ENCODE results near the gene TMEM201. TPM values are rescaled to one million over a fixed set of nuclear protein-coding genes. Genes with fewer than 3 reads are reported as not detected.

Gene TMEM201
- total and polyA plus RNA-seq, 2 of the 8 experiments (the other 6 are each of a cell fraction or from before 2014, with no cell fraction given), result 8.2 to 27.1 TPM

DNA sequence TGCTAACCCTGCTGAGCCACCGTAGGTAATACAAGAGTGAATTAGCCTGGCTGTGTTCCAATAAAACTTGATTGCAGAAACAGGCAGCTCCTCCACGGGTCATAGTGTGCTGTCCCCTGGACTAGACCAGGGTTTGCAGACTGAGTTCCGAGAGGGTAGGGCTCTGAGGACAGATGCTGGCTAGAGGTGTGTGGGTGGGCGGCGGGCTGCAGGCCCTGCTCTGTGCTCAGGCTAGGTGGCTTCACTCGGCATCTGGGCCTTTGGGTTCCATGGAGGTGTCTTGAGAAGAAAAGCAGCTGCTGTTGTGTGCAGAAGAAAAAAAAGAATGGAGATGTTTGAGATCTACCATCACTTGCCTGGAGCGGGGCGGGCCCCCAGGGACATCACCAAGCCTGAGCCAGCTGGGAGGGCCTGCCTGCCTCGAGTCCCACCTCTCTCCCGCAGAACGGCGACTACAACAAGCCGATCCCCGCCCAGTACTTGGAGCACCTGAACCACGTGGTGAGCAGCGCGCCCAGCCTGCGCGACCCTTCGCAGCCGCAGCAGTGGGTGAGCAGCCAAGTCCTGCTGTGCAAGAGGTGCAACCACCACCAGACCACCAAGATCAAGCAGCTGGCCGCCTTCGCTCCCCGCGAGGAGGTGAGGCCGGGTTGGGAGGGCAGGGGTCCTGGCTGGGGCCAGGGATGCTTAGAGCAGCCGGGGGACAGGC, 7.9 kb downstream of the TMEM201 start:
- peaks cover 4 to 46% of the 10 kb centered on the region in 2 experiments; a peak in 3 of 4 replicates for H3K79me2 ChIP-seq (ENCODE audit: control insufficient read depth in 1 of 2, insufficient read depth in 2 of 2, low read length in 2 of 2)
- DNase-seq (ENCODE audit: low read depth in 1 of 2, low spot score in 2 of 2), result no peak
- peaks cover 15% of the 10 kb centered on the region for H3K79me1 ChIP-seq (ENCODE audit: low read depth, low read length)
- TF ChIP-seq HDAC2 (IDR thresholded peaks at IDR 0.05; ENCODE audit: borderline replicate concordance in 1 of 2, low read depth in 2 of 2, low read length in 2 of 2) (no peak), CBX5 (IDR thresholded peaks at IDR 0.05; ENCODE audit: low read depth, low read length) (no peak), SIRT6 (IDR thresholded peaks at IDR 0.05; ENCODE audit: low read length) (no peak), SP4 (IDR thresholded peaks at IDR 0.05; ENCODE audit: low read length) (no peak), KDM5A (IDR thresholded peaks at IDR 0.05; ENCODE audit: low read length) (no peak), TBP (IDR thresholded peaks at IDR 0.05; ENCODE audit: low read depth, low read length) (no peak), TEAD4 (IDR thresholded peaks at IDR 0.05; ENCODE audit: low read depth, low read length) (no peak), SUZ12 (IDR thresholded peaks at IDR 0.05; ENCODE audit: low read length) (no peak), KDM4A (IDR thresholded peaks at IDR 0.05; ENCODE audit: low read depth, low read length, severe bottlenecking) (no peak), YY1 (IDR thresholded peaks at IDR 0.05; ENCODE audit: low read depth, low read length) (no peak), ATF2 (IDR thresholded peaks at IDR 0.05; ENCODE audit: low read length) (no peak)

More for the DNA sequence above, 7.9 kb downstream of the TMEM201 start:
- Histone ChIP-seq H3K4ac (replicated peaks; ENCODE audit: insufficient read length, low read depth, low read length) (no peak overlapping the region), H2BK15ac (ENCODE audit: low read length) (no peak overlapping the region), H3K9ac (replicated peaks in 1 of 4; ENCODE audit: extremely low read depth in 1 of 4, low read depth in 3 of 4, low read length in 3 of 4) (no peak overlapping the region), H4K91ac (replicated peaks; ENCODE audit: insufficient read length, low read length) (no peak overlapping the region), H3K27me3 (replicated peaks in 1 of 4; ENCODE audit: control insufficient read depth in 3 of 4, extremely low read depth in 1 of 4, insufficient read depth in 3 of 4, low read length in 3 of 4) (no peaks in the 10 kb centered on the region), H3K4me2 (ENCODE audit: insufficient read depth in 1 of 2, low read depth in 2 of 2, low read length in 2 of 2) (no peak overlapping the region), H4K20me1 (replicated peaks in 1 of 2; ENCODE audit: control insufficient read depth in 1 of 2, insufficient read depth in 2 of 2, low read length in 2 of 2) (peaks cover 26 to 29% of the 10 kb centered on the region in 2 experiments), H2BK5ac (ENCODE audit: low read depth, low read length) (no peak overlapping the region), H4K8ac (ENCODE audit: extremely low read depth, insufficient read depth, low read length) (no peak overlapping the region), H3K56ac (replicated peaks; ENCODE audit: insufficient read length, low read depth, low read length) (no peak overlapping the region), H2BK20ac (ENCODE audit: low read length) (no peak overlapping the region), H2AK5ac (ENCODE audit: low read depth, low read length) (no peak overlapping the region), H3K14ac (ENCODE audit: insufficient read length) (no peak overlapping the region), H3K27ac (ENCODE audit: low read depth, low read length) (no peak overlapping the region), H3K4me1 (replicated peaks in 1 of 4; ENCODE audit: control insufficient read depth in 3 of 4, insufficient read depth in 4 of 4, low read length in 3 of 4) (peaks cover 0 to 22% (median 17%) of the 10 kb centered on the region in 4 experiments; a peak in 5 of 7 replicates), H4K5ac (ENCODE audit: insufficient read length, low read depth, low read length) (no peak overlapping the region), H2BK120ac (replicated peaks; ENCODE audit: low read depth, low read length) (no peak overlapping the region), H2AFZ (ENCODE audit: low read length) (no peak overlapping the region), H3K9me3 (ENCODE audit: insufficient read depth in 2 of 2, low read depth in 1 of 2, low read length in 1 of 2) (no peaks in the 10 kb centered on the region), H3K4me3 (ENCODE audit: extremely low read depth in 1 of 4, insufficient read depth in 2 of 4, low read depth in 3 of 4, low read length in 4 of 4) (no peak overlapping the region), H3K23me2 (ENCODE audit: low read depth, low read length) (no peaks in the 10 kb centered on the region), H3K36me3 (ENCODE audit: control insufficient read depth in 2 of 4, insufficient read depth in 4 of 4, low read length in 3 of 4) (peaks cover 2 to 19% (median 15%) of the 10 kb centered on the region in 4 experiments; a peak in 7 of 8 replicates), H2BK12ac (ENCODE audit: low read depth, low read length) (no peak overlapping the region), H3K18ac (ENCODE audit: extremely low read depth, low read length) (no peak overlapping the region), H3K23ac (ENCODE audit: insufficient read length) (no peak overlapping the region)
- POLR2A ChIA-PET (ENCODE audit: partially characterized antibody), result no interaction called here
- no peak for FAIRE-seq
- 96% methylated on average over 26 of the region's 27 CpGs; no CpG with 5 or more reads in 1 of the 2 experiments for WGBS, 2 experiments (ENCODE audit: extremely low coverage in 1 of 2, insufficient coverage in 1 of 2, insufficient read length in 1 of 2, insufficient replicate concordance in 2 of 2, low coverage in 1 of 2, low lambda C conversion rate in 2 of 2, missing lambda C conversion rate in 1 of 2)
- CTCF ChIA-PET (ENCODE audit: partially characterized antibody), result interaction anchor here (1.5 to 1.8 kb wide), 2 partner anchors 17 to 19 kb away, joined by 4 to 7 read pairs; no protein-coding TSS in a partner anchor
